Measurements from ENCODE around the gene IFI27L2. TPM values are rescaled to one million over a fixed set of nuclear protein-coding genes. Genes with fewer than 3 reads are reported as not detected.
A peak's percentile ranks its signal among the peaks of the same experiment; 100 is the strongest.

IFI27L2 gene
- total and polyA plus RNA-seq, 2 experiments from 2014 or later: 23.4 to 38.5 TPM

DNA sequence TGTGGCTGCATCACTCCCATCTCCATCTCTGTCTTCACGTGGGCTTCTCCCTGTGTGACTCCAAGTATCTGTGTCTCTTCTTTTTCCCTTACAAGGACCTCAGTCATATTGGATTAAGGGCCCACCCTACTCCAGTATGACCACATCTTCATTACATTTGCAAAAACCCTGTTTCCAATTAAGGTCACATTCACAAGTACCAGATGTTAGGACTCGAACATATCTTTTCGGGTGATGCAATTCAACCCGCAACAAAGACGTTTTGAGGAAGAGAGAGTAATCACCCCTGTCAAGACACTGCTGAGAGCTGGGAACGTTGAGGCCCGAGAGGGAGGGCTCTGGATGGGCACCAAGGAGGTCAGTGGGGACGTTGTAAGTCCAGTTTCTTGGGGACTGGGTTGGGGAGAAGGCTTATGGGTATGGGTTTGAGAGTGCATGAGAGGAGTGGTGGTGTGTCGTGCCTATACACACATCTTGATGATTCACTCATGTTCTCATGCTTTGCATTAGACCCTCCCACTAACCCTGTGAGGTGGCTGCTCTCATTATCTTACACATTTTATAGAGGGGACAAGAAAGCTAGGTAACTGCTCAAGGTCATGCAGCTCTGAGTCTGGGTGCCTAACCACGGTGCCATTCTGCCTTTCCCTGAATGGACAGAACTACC is 30.9 kb downstream of the IFI27L2 start:
- Mint-ChIP-seq H3K9me3 (no peaks in the 10 kb centered on the region; the same call in 2 of the 3 replicates), H3K4me3 (no peak overlapping the region)
- no peak for DNase-seq (ENCODE audit: low spot score)

DNA sequence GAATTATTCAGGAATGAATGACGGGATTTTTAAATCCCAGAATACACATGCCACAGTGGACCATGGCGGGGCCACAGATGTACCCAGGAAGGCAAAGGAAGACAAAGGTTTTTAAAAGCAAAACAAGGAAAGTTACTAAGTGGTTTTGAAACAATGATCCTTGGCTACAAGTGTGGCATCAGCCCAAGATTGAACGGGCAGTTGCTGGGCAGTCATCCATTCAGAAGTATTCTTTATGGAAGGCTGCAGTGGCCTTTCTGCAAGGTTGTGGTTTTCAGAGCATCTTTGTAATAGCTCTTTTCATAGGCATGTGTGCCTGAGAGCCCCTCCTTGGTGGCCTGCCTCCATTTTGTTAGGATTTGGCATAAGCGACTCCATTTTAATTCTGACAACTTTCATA is 32.3 kb downstream of the IFI27L2 start:
- Histone ChIP-seq H3K27ac (ENCODE audit: low read depth) (no peak overlapping the region), H3F3A (replicated peaks; ENCODE audit: low read depth) (no peaks in the 10 kb centered on the region), H3K79me2 (replicated peaks; ENCODE audit: insufficient read depth) (no peaks in the 10 kb centered on the region), H3K4me1 (ENCODE audit: insufficient read depth) (no peaks in the 10 kb centered on the region), H3K27me3 (ENCODE audit: insufficient read depth) (no peaks in the 10 kb centered on the region), H2AFZ (no peak overlapping the region), H3K9me2 (ENCODE audit: insufficient read depth) (no peaks in the 10 kb centered on the region), H3K4me3 (no peak overlapping the region), H3K4me2 (no peak overlapping the region), H3K36me3 (ENCODE audit: insufficient read depth) (no peaks in the 10 kb centered on the region), H4K20me1 (replicated peaks; ENCODE audit: insufficient read depth) (no peaks in the 10 kb centered on the region)
- H3K4me3 Mint-ChIP-seq: no peak overlapping the region
- H3K9me3 Mint-ChIP-seq: no peaks in the 10 kb centered on the region; the same call in 2 of the 3 replicates
- ATAC-seq (no peak), DNase-seq (ENCODE audit: low spot score) (no peak)
- H3K36me3 Mint-ChIP-seq (ENCODE audit: low read depth): no peaks in the 10 kb centered on the region; the same call in 2 of the 3 replicates
- peaks cover 4% of the 10 kb centered on the region for H3K27me3 Mint-ChIP-seq (ENCODE audit: insufficient read depth, low read depth, poor library complexity)
- H3K4me1 Mint-ChIP-seq: peaks cover 2% of the 10 kb centered on the region; the same call in 1 of the 3 replicates
- H3K27ac Mint-ChIP-seq: no peak overlapping the region
- TF ChIP-seq ZNF331 (CRISPR knock-in tag; IDR thresholded peaks at IDR 0.05; ENCODE audit: low read depth) (no peak), EZH2 (IDR thresholded peaks at IDR 0.05; ENCODE audit: low read depth, unreplicated experiment) (no peak), NANOG (IDR thresholded peaks at IDR 0.05; ENCODE audit: borderline replicate concordance) (no peak), JUNB (IDR thresholded peaks at IDR 0.05; ENCODE audit: unreplicated experiment) (no peak)
- TF ChIP-seq, protein P1, sequence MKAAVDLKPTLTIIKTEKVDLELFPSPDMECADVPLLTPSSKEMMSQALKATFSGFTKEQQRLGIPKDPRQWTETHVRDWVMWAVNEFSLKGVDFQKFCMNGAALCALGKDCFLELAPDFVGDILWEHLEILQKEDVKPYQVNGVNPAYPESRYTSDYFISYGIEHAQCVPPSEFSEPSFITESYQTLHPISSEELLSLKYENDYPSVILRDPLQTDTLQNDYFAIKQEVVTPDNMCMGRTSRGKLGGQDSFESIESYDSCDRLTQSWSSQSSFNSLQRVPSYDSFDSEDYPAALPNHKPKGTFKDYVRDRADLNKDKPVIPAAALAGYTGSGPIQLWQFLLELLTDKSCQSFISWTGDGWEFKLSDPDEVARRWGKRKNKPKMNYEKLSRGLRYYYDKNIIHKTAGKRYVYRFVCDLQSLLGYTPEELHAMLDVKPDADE (IDR thresholded peaks at IDR 0.05): no peak
- TF ChIP-seq, protein P2, sequence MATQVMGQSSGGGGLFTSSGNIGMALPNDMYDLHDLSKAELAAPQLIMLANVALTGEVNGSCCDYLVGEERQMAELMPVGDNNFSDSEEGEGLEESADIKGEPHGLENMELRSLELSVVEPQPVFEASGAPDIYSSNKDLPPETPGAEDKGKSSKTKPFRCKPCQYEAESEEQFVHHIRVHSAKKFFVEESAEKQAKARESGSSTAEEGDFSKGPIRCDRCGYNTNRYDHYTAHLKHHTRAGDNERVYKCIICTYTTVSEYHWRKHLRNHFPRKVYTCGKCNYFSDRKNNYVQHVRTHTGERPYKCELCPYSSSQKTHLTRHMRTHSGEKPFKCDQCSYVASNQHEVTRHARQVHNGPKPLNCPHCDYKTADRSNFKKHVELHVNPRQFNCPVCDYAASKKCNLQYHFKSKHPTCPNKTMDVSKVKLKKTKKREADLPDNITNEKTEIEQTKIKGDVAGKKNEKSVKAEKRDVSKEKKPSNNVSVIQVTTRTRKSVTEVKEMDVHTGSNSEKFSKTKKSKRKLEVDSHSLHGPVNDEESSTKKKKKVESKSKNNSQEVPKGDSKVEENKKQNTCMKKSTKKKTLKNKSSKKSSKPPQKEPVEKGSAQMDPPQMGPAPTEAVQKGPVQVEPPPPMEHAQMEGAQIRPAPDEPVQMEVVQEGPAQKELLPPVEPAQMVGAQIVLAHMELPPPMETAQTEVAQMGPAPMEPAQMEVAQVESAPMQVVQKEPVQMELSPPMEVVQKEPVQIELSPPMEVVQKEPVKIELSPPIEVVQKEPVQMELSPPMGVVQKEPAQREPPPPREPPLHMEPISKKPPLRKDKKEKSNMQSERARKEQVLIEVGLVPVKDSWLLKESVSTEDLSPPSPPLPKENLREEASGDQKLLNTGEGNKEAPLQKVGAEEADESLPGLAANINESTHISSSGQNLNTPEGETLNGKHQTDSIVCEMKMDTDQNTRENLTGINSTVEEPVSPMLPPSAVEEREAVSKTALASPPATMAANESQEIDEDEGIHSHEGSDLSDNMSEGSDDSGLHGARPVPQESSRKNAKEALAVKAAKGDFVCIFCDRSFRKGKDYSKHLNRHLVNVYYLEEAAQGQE (IDR thresholded peaks at IDR 0.05; ENCODE audit: unreplicated experiment): no peak

More for the DNA sequence above, 30.9 kb downstream of the IFI27L2 start:
- Mint-ChIP-seq H3K4me1 (peaks cover 2% of the 10 kb centered on the region; the same call in 1 of the 3 replicates), H3K27ac (peak overlapping the region; percentile 32; the same call in 1 of the 2 replicates), H3K36me3 (ENCODE audit: low read depth) (no peaks in the 10 kb centered on the region; the same call in 2 of the 3 replicates), H3K27me3 (ENCODE audit: insufficient read depth, low read depth, poor library complexity) (peaks cover 4% of the 10 kb centered on the region)
- no peak overlapping the region for H3K4me3 ChIP-seq
- TF ChIP-seq EZH2phosphoT487 (IDR thresholded peaks at IDR 0.05; ENCODE audit: unreplicated experiment) (no peak), EZH2 (IDR thresholded peaks at IDR 0.05; ENCODE audit: low read depth, unreplicated experiment) (no peak), POLR2AphosphoS5 (IDR thresholded peaks at IDR 0.05; ENCODE audit: low read depth) (no peak), ZNF331 (CRISPR knock-in tag; IDR thresholded peaks at IDR 0.05; ENCODE audit: low read depth) (no peak), NANOG (IDR thresholded peaks at IDR 0.05; ENCODE audit: borderline replicate concordance) (no peak)
- TF ChIP-seq, protein P3, sequence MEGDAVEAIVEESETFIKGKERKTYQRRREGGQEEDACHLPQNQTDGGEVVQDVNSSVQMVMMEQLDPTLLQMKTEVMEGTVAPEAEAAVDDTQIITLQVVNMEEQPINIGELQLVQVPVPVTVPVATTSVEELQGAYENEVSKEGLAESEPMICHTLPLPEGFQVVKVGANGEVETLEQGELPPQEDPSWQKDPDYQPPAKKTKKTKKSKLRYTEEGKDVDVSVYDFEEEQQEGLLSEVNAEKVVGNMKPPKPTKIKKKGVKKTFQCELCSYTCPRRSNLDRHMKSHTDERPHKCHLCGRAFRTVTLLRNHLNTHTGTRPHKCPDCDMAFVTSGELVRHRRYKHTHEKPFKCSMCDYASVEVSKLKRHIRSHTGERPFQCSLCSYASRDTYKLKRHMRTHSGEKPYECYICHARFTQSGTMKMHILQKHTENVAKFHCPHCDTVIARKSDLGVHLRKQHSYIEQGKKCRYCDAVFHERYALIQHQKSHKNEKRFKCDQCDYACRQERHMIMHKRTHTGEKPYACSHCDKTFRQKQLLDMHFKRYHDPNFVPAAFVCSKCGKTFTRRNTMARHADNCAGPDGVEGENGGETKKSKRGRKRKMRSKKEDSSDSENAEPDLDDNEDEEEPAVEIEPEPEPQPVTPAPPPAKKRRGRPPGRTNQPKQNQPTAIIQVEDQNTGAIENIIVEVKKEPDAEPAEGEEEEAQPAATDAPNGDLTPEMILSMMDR (conservative IDR thresholded peaks at IDR 0.05; ENCODE audit: low read depth in 2 of 2): no peak
- no peaks in the 10 kb centered on the region for H3F3A ChIP-seq (replicated peaks; ENCODE audit: low read depth)
- H3K4me1 ChIP-seq (ENCODE audit: insufficient read depth): no peaks in the 10 kb centered on the region
- no peaks in the 10 kb centered on the region for H3K27me3 ChIP-seq (ENCODE audit: insufficient read depth)
- H3K36me3 ChIP-seq (ENCODE audit: insufficient read depth): no peaks in the 10 kb centered on the region
- no peaks in the 10 kb centered on the region for H3K79me2 ChIP-seq (replicated peaks; ENCODE audit: insufficient read depth)
- no peak overlapping the region for H2AFZ ChIP-seq
- no peak overlapping the region for H3K4me2 ChIP-seq
- no peak for ATAC-seq
- H3K9me2 ChIP-seq (ENCODE audit: insufficient read depth): no peaks in the 10 kb centered on the region
- H4K20me1 ChIP-seq (replicated peaks; ENCODE audit: insufficient read depth): no peaks in the 10 kb centered on the region
- no peak overlapping the region for H3K27ac ChIP-seq (ENCODE audit: low read depth)
